IMR-90 (cell line): Measurements from ENCODE around the gene RNASEH2B. TPM values are rescaled to one million over a fixed set of nuclear protein-coding genes. Genes with fewer than 3 reads are reported as not detected.

ENCODE experiments used
- ATAC-seq: fragments of 200-7000 bp; cut with Tn5 transposase; 2 replicates; pipeline ENCODE4 v1.9.1; 2020; ENCODE audit warnings: low read depth, mild to moderate bottlenecking, moderate library complexity
- BruUV-seq: library from RNA; stranded (reverse); fragments of 400-500 nt; replicated peaks from 2 replicates; lab custom pipeline; 2021; lab: Mats Ljungman, UMichigan
- CTCF ChIA-PET: fragments of 300-600 bp; formaldehyde crosslinking; extraction: SDS; loops from one replicate; lab custom pipeline; 2021; ENCODE audit warnings: antibody characterized with exemption; lab: Yijun Ruan, JAX
- POLR2A ChIA-PET: fragments of 300-600 bp; sonication (Branson Sonifier 250); formaldehyde crosslinking; loops from one replicate; lab custom pipeline; 2022; ENCODE audit warnings: antibody characterized with exemption; ENCODE audit not compliant: unreplicated experiment; lab: Charles Lee
- DNase-seq: peaks from one replicate; pipeline ENCODE4 v3.0.0; 2013
- H2AFZ ChIP-seq: replicated peaks from 2 replicates; pipeline ENCODE3; 2013; ENCODE audit warnings: low read length, mild to moderate bottlenecking; ENCODE audit not compliant: poor library complexity
- H2AK5ac ChIP-seq: 2 replicates; pipeline ENCODE4 v1.6.1; 2013; ENCODE audit warnings: low read depth, low read length, inconsistent platforms
- H2AK9ac ChIP-seq: replicated peaks from 2 replicates; pipeline ENCODE3; 2013; ENCODE audit warnings: mild to moderate bottlenecking, low read depth, low read length, moderate library complexity; ENCODE audit not compliant: poor library complexity
- H2BK120ac ChIP-seq: 2 replicates; pipeline ENCODE4 v1.6.1; 2013; ENCODE audit warnings: low read depth, low read length, inconsistent platforms
- H2BK15ac ChIP-seq: 3 replicates; pipeline ENCODE4 v1.6.1; 2013; ENCODE audit warnings: low read depth, low read length, inconsistent platforms
- H2BK20ac ChIP-seq: 2 replicates; pipeline ENCODE4 v1.6.1; 2013; ENCODE audit warnings: low read depth, mild to moderate bottlenecking, inconsistent platforms, low read length, moderate library complexity
- H2BK5ac ChIP-seq: 2 replicates; pipeline ENCODE4 v1.6.1; 2013; ENCODE audit warnings: mild to moderate bottlenecking, low read depth, low read length, inconsistent platforms; ENCODE audit not compliant: poor library complexity, severe bottlenecking
- H3K14ac ChIP-seq: replicated peaks from 2 replicates; pipeline ENCODE4 v1.6.1; 2013; ENCODE audit warnings: low read depth, low read length, inconsistent platforms
- H3K18ac ChIP-seq: 2 replicates; pipeline ENCODE4 v1.6.1; 2013; ENCODE audit warnings: low read depth, low read length, control low read depth
- H3K23ac ChIP-seq: 2 replicates; pipeline ENCODE4 v1.6.1; 2013; ENCODE audit warnings: low read depth, low read length, inconsistent platforms
- H3K27ac ChIP-seq: 2 replicates; pipeline ENCODE4 v1.5.1; 2013; ENCODE audit warnings: mild to moderate bottlenecking, control low read depth, low read length; ENCODE audit not compliant: insufficient read depth
- H3K27me3 ChIP-seq: 2 replicates; pipeline ENCODE4 v1.6.1; 2013; ENCODE audit warnings: low read length; ENCODE audit not compliant: control insufficient read depth, insufficient read depth
- H3K36me3 ChIP-seq: 2 replicates; pipeline ENCODE4 v1.6.1; 2013; ENCODE audit warnings: low read length, mixed read lengths; ENCODE audit not compliant: control insufficient read depth, insufficient read depth
- H3K4ac ChIP-seq: 2 replicates; pipeline ENCODE4 v1.6.1; 2013; ENCODE audit warnings: low read depth, low read length, inconsistent platforms
- H3K4me1 ChIP-seq: 2 replicates; pipeline ENCODE4 v1.6.1; 2013; ENCODE audit warnings: low read length, mixed read lengths; ENCODE audit not compliant: control insufficient read depth, insufficient read depth
- H3K4me2 ChIP-seq: 2 replicates; pipeline ENCODE4 v1.6.1; 2013; ENCODE audit warnings: low read depth, mild to moderate bottlenecking, control low read depth, low read length, moderate library complexity
- H3K4me3 ChIP-seq: 2 replicates; pipeline ENCODE4 v1.5.1; 2013; ENCODE audit warnings: low read depth, mild to moderate bottlenecking, control low read depth, low read length, moderate library complexity; ENCODE audit not compliant: insufficient read depth
- H3K56ac ChIP-seq: 2 replicates; pipeline ENCODE4 v1.6.1; 2013; ENCODE audit warnings: low read length, inconsistent platforms; ENCODE audit not compliant: insufficient read depth; ENCODE audit errors: extremely low read depth
- H3K79me1 ChIP-seq, 2 experiments: 2 replicates each; pipeline ENCODE4 v1.6.1; 2013; ENCODE audit warnings: low read length in 2 of 2, inconsistent platforms in 1 of 2, low read depth in 1 of 2
- H3K9ac ChIP-seq: 2 replicates; pipeline ENCODE4 v1.6.1; 2013; ENCODE audit warnings: low read depth, low read length, control low read depth
- H3K9me1 ChIP-seq: 2 replicates; pipeline ENCODE4 v1.6.1; 2013; ENCODE audit warnings: low read length, inconsistent platforms; ENCODE audit not compliant: insufficient read depth
- H3K9me3 ChIP-seq: 2 replicates; pipeline ENCODE4 v1.6.1; 2013; ENCODE audit warnings: low read length; ENCODE audit not compliant: control insufficient read depth, insufficient read depth
- H4K20me1 ChIP-seq: 2 replicates; pipeline ENCODE4 v1.6.1; 2013; ENCODE audit warnings: low read length, inconsistent platforms; ENCODE audit not compliant: insufficient read depth
- H4K5ac ChIP-seq: 2 replicates; pipeline ENCODE4 v1.6.1; 2013; ENCODE audit warnings: mild to moderate bottlenecking, low read depth, low read length, control low read depth
- H4K8ac ChIP-seq, 2 experiments: 2 replicates each; pipeline ENCODE4 v1.6.1; 2013; ENCODE audit warnings: low read depth in 2 of 2, low read length in 2 of 2, control low read depth in 1 of 2, inconsistent platforms in 1 of 2
- H4K91ac ChIP-seq: 2 replicates; pipeline ENCODE4 v1.6.1; 2013; ENCODE audit warnings: low read depth, low read length, inconsistent platforms; ENCODE audit not compliant: insufficient read depth
- BHLHE40 ChIP-seq: fragments of 150-350 bp; IDR thresholded peaks from 2 replicates; pipeline ENCODE4 v1.6.1; 2016; ENCODE audit warnings: mild to moderate bottlenecking, low read depth, low read length
- CEBPB ChIP-seq: IDR thresholded peaks from 2 replicates; pipeline ENCODE4 v1.6.1; 2012; ENCODE audit warnings: low read depth, low read length, improper control_type of control experiment
- CHD1 ChIP-seq: IDR thresholded peaks from 2 replicates; pipeline ENCODE4 v1.6.1; 2012; ENCODE audit warnings: low read depth, low read length, improper control_type of control experiment
- FOS ChIP-seq: fragments of 150-350 bp; IDR thresholded peaks from 2 replicates; pipeline ENCODE4 v1.6.1; 2016; ENCODE audit warnings: low read depth, low read length
- MAFK ChIP-seq: IDR thresholded peaks from 2 replicates; pipeline ENCODE4 v1.6.1; 2012; ENCODE audit warnings: low read depth, low read length, improper control_type of control experiment
- MXI1 ChIP-seq: IDR thresholded peaks from 2 replicates; pipeline ENCODE4 v1.6.1; 2012; ENCODE audit warnings: low read depth, mild to moderate bottlenecking, low read length, moderate library complexity, borderline replicate concordance
- NFE2L2 ChIP-seq: fragments of 150-350 bp; IDR thresholded peaks from 2 replicates; pipeline ENCODE4 v1.6.1; 2016; ENCODE audit warnings: low read depth, mild to moderate bottlenecking, low read length
- POLR2A ChIP-seq: IDR thresholded peaks from 2 replicates; pipeline ENCODE4 v1.6.1; 2012; ENCODE audit warnings: mild to moderate bottlenecking, low read depth, low read length
- RAD21 ChIP-seq: IDR thresholded peaks from 2 replicates; pipeline ENCODE4 v1.6.1; 2012; ENCODE audit warnings: low read length, improper control_type of control experiment
- RCOR1 ChIP-seq: IDR thresholded peaks from 2 replicates; pipeline ENCODE4 v1.6.1; 2012; ENCODE audit warnings: mild to moderate bottlenecking, low read length, improper control_type of control experiment; ENCODE audit not compliant: insufficient replicate concordance
- RFX5 ChIP-seq: IDR thresholded peaks from 2 replicates; pipeline ENCODE4 v1.8.0; 2012; ENCODE audit warnings: low read depth, mild to moderate bottlenecking, low read length, moderate library complexity
- SMC3 ChIP-seq: fragments of 150-350 bp; IDR thresholded peaks from 2 replicates; pipeline ENCODE4 v1.6.1; 2016; ENCODE audit warnings: low read depth, mild to moderate bottlenecking, antibody characterized with exemption, low read length, moderate library complexity
- USF2 ChIP-seq: fragments of 150-350 bp; IDR thresholded peaks from 2 replicates; pipeline ENCODE4 v1.6.1; 2017; ENCODE audit warnings: mild to moderate bottlenecking, antibody characterized with exemption, low read length, low read depth
- WGBS, 2 experiments: methylation state at CpG; one replicate each; pipeline versions ENCODE4 v1.1.5 to v1.1.7; 2013; ENCODE audit warnings: missing lambda C conversion rate in 2 of 2; ENCODE audit not compliant: insufficient read length in 1 of 2; ENCODE audit errors: extremely low coverage in 2 of 2; 5-methylcytosine and 5-hydroxymethylcytosine counted together
- dilution Hi-C: fragments of 300-500 bp; cut with HindIII; formaldehyde crosslinking; loops from one replicate; pipeline ENCODE4 v1.14.3; 2018; ENCODE audit warnings: low sequenced_read_pairs; ENCODE audit not compliant: unreplicated experiment
- in situ Hi-C: fragments of 300-500 bp; cut with MboI; formaldehyde crosslinking; loops from 3 replicates; pipeline ENCODE4 v1.14.3; 2019; ENCODE audit warnings: low sequenced_read_pairs, inconsistent platforms, mixed read lengths
- intact Hi-C: fragments of 100-400 bp; cut with micrococcal nuclease; formaldehyde crosslinking; loops from 2 replicates; pipeline ENCODE4 v1.10.0; 2022
- polyA plus RNA-seq, 3 experiments: library from polyadenylated mRNA; depleted of rRNA; stranded (reverse); fragments of >200 nt; gene quantifications; 2 replicates each; pipeline ENCODE4 v1.2.3, GENCODE V29; 2012; ENCODE audit warnings: low replicate concordance in 1 of 3
- total RNA-seq: library from RNA; depleted of rRNA; stranded (reverse); fragments of >200 nt; gene quantifications from 2 replicates; pipeline ENCODE4 v1.2.3, GENCODE V29; 2012
- TF ChIP-seq, protein P1 (sequence below): conservative IDR thresholded peaks from 2 replicates; pipeline ENCODE4 v1.5.1; 2012; ENCODE audit warnings: mild to moderate bottlenecking, low read depth, low read length, improper control_type of control experiment

The RNASEH2B gene
- total and polyA plus RNA-seq, 2 of the 4 experiments (the other 2 are of a cell fraction): 11.2 to 14.2 TPM

DNA sequence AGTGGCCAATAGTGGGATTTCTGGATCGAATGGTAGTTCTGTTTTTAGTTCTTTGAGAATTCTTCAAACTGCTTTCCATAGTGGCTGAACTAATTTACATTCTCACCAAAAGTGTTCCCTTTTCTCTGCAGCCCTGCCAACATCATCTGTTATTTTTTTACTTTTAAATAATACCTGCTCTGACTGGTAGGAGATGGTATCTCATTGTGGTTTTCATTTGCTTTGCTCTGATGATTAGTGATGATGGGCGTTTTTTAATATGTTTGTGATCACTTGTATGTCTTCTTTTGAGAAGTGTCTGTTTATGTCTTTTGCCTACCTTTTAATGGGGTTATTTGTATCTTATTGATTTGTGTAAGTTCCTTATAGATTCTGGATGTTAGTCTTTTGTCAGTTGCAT is 48.0 kb downstream of the RNASEH2B start:
- Histone ChIP-seq H4K8ac (no peak overlapping the region), H2BK120ac (no peak overlapping the region), H3K56ac (no peak overlapping the region), H3K4ac (no peak overlapping the region), H3K18ac (no peak overlapping the region), H3K9ac (no peak overlapping the region), H2AK9ac (no peak overlapping the region), H4K91ac (no peak overlapping the region), H4K20me1 (no peaks in the 10 kb centered on the region), H3K4me2 (no peak overlapping the region), H3K14ac (no peak overlapping the region), H3K23ac (no peak overlapping the region), H2BK5ac (no peak overlapping the region), H3K36me3 (peaks cover 2% of the 10 kb centered on the region; the same call in 1 of the 2 replicates), H3K27me3 (no peaks in the 10 kb centered on the region), H4K5ac (no peak overlapping the region), H3K9me3 (no peaks in the 10 kb centered on the region), H3K9me1 (no peaks in the 10 kb centered on the region), H3K4me3 (no peak overlapping the region), H2AFZ (no peak overlapping the region), H2AK5ac (no peak overlapping the region), H2BK20ac (no peak overlapping the region), H3K27ac (no peak overlapping the region), H2BK15ac (no peak overlapping the region), H3K79me1 (no peaks in the 10 kb centered on the region), H3K4me1 (no peaks in the 10 kb centered on the region)
- no TSS peak for BruUV-seq
- dilution Hi-C loops (no loop called here), intact Hi-C loops (no loop called here), in situ Hi-C loops (no loop called here)
- POLR2A ChIA-PET: no interaction called here
- DNase-seq (no peak), ATAC-seq (no peak)
- CTCF ChIA-PET: no interaction called here
- TF ChIP-seq, protein P1, sequence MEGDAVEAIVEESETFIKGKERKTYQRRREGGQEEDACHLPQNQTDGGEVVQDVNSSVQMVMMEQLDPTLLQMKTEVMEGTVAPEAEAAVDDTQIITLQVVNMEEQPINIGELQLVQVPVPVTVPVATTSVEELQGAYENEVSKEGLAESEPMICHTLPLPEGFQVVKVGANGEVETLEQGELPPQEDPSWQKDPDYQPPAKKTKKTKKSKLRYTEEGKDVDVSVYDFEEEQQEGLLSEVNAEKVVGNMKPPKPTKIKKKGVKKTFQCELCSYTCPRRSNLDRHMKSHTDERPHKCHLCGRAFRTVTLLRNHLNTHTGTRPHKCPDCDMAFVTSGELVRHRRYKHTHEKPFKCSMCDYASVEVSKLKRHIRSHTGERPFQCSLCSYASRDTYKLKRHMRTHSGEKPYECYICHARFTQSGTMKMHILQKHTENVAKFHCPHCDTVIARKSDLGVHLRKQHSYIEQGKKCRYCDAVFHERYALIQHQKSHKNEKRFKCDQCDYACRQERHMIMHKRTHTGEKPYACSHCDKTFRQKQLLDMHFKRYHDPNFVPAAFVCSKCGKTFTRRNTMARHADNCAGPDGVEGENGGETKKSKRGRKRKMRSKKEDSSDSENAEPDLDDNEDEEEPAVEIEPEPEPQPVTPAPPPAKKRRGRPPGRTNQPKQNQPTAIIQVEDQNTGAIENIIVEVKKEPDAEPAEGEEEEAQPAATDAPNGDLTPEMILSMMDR: no peak
- TF ChIP-seq BHLHE40: no peak
- no peak for TF ChIP-seq CHD1
- TF ChIP-seq RAD21: no peak
- TF ChIP-seq RFX5: no peak
- TF ChIP-seq SMC3: no peak
- no peak for TF ChIP-seq CEBPB
- no peak for TF ChIP-seq POLR2A
- TF ChIP-seq FOS: no peak
- TF ChIP-seq RCOR1: no peak
- TF ChIP-seq NFE2L2: no peak
- no peak for TF ChIP-seq MAFK
- TF ChIP-seq MXI1: no peak
- no peak for TF ChIP-seq USF2
- no CpG with 5 or more reads among the region's 2 CpGs for WGBS, 2 experiments
